GM12864 (cell line): ENCODE measurements around the gene LECT2.

Source experiments
- DNase-seq: peaks from one replicate; pipeline ENCODE4 v3.0.0-alpha.2; 2011; ENCODE audit warnings: low read depth
- H3K4me3 ChIP-seq: 2 replicates; pipeline ENCODE4 v1.5.1; 2011; ENCODE audit warnings: mild to moderate bottlenecking, low read depth, low read length, control low read depth
- TF ChIP-seq, protein P1 (sequence below): IDR thresholded peaks from 2 replicates; pipeline ENCODE4 v1.5.1; 2011; ENCODE audit warnings: low read depth, mild to moderate bottlenecking, moderate library complexity, low read length, control low read depth, inconsistent platforms; ENCODE audit errors: missing control alignments

LECT2 gene

DNA sequence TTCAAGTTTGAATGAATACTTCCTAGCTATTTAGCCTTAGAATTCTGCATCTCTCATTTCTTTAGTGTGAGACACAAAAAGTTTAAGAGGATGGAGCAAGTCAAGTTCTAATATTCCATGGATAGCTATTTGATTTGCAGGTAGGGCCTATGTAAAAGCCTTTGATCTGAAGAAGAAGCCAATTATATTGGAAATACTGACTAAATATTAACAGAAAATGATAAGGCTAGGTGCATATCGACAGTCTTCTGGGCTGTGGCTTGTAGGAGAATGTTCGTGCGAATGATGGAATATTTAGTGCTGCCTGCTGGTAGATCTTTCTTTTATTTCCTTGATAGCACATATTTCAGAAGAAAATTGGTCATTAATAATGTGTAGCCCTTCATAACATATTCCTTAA, at the start of gene LECT2:
Gene LECT2, minus strand, starts transcription at position 85 of the 400 bp plus-strand sequence. CDS start 150 bp downstream, outside the sequence.
- TF ChIP-seq, protein P1, sequence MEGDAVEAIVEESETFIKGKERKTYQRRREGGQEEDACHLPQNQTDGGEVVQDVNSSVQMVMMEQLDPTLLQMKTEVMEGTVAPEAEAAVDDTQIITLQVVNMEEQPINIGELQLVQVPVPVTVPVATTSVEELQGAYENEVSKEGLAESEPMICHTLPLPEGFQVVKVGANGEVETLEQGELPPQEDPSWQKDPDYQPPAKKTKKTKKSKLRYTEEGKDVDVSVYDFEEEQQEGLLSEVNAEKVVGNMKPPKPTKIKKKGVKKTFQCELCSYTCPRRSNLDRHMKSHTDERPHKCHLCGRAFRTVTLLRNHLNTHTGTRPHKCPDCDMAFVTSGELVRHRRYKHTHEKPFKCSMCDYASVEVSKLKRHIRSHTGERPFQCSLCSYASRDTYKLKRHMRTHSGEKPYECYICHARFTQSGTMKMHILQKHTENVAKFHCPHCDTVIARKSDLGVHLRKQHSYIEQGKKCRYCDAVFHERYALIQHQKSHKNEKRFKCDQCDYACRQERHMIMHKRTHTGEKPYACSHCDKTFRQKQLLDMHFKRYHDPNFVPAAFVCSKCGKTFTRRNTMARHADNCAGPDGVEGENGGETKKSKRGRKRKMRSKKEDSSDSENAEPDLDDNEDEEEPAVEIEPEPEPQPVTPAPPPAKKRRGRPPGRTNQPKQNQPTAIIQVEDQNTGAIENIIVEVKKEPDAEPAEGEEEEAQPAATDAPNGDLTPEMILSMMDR, result no peak

DNA sequence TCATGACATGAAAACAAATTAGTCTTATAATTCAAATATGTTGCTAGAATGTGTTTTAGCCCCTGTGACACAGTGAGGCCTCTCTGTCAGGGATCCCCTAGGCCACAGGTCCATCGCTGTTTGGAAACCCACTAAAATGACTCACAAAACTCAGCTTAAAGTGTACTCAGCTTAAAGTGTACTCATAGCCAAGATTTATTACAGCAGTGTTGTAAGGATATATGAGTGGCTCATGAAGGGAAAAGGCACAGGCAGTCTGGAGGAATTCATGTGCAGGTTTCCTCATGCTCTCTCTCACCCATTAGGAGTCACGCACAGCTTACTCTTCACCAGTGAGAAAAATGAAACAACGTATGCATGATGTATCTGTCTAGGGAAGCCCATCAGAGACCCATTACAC, 49.7 kb upstream of the LECT2 start:
- DNase-seq, result no peak
- TF ChIP-seq, protein P1, result no peak
- H3K4me3 ChIP-seq, result no peak overlapping the region

More for the DNA sequence above, at the start of gene LECT2:
- DNase-seq, result no peak
- no peak within 1 kb of the TSS for H3K4me3 ChIP-seq

DNA sequence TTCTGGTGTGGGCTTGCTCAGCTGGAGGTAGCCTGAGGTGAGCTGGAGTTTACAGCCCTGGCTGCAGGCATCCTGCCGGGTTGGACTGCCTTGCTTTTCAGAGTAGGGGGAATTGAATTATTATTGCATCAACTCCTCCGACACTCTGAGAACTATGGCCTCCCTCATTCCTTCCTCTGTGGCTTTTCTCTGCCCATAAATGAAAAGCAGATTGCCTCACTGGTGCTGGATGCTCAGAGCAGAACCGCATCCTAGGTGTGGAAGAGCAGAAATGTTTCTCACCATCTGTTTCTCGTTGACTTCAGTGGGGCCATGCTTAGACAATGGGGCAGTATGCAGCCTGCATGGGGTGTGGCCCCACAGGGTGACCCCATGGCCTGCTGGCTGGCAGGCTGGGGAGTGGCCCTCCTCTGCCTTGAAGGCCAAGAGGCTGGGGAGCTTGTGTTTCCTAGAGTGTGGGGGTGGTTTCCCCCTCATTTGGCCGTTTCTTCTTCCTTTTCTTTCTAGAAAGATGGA, 46.7 kb upstream of the LECT2 start:
- no peak for DNase-seq
- H3K4me3 ChIP-seq, result no peak overlapping the region
- TF ChIP-seq, protein P1, result no peak

DNA sequence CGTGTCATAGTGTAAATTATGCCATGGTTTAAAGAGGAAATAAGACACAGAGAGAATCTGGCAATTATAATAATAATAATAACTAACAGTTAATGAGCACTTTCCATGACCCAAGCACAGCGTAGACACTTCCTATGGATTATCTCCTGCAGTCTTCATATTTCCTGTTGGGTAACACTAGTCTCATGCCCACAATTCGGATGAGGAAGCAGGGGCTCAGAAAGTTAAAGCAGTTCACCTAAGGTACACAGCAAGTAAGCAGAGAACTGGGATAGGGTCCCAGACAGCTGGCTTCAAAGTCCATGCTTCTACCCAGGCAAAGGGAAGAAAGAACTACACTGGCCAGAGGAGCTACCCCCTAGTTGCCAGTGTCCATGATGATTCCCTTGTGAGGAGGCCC, 46.1 kb upstream of the LECT2 start:
- H3K4me3 ChIP-seq, result no peak overlapping the region
- DNase-seq, result no peak
- TF ChIP-seq, protein P1, result no peak

DNA sequence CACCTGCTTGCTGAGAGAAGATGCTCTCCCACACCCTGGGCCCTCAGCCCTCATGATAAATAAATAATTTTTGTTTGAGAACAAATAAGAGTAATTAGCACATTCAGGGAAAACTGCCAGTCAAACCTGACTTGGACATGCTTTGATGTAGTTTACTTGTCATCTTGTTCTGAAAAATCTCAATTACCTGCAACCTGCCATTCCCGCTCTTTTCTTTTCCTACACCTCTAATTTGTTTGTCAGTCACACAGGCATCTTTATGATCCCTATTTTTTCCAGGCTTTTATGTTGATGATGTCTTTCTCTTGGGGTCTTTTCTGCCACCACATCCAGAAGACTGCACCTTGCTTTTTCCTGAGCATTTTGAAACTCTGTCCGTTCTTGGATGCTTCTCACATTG, 45.4 kb upstream of the LECT2 start:
- DNase-seq, result no peak

DNA sequence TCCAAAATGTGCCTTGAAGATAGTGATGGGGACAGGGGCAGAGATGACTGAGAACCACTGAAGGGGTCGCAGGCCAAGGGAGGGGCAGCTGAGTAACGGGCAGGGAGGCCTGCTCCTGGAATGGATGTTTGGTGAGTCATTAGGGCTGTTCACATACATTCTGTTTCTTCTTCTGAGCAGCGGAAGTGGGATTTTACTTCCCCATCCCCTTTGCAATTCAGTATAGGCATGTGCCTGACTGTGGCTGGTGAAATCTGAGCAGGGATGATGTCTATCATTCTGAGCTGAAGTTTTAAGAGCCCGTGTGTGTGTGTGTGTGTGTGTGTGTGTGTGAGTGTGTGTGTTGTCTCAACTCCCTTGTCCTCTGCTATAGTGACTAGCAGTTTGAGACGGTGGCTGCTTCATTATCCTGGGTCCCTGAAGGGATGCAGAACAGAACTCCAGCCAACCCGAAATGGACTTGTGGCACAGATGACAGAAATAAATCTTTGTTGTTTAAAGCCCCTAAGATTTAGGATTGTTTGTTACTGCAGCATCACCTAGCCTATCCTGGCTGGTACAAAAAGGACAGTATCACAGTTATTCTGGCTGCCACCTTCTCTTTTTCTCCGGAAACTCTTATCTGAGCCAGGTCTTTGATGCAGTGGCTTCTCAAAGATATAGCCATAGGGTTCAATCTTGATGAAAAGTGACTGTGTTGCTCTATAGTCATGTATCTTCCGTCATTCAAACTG, 44.8 kb upstream of the LECT2 start:
- no peak for DNase-seq
- TF ChIP-seq, protein P1, result no peak
- H3K4me3 ChIP-seq, result no peak overlapping the region

More for the DNA sequence above, 45.4 kb upstream of the LECT2 start:
- no peak overlapping the region for H3K4me3 ChIP-seq
- TF ChIP-seq, protein P1, result no peak

DNA sequence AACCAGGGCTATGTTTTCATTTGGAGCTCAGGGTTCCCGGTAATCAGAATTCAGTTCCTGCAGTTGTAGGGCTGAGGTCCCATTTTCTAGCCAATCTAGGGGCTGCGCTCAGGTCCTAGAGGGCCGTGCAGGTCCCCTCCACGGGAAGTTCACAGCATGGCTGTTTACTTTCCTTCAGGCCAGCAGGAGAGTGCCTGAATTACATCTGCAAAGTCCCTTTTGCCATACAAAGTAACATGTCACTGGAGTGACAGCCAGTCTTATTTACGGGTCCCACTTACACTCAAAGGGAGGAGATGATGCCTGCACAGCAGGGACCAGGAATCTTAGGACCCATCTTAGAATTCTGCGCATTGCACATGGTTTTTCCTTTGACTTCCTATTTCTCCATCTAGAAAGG, 44.1 kb upstream of the LECT2 start:
- H3K4me3 ChIP-seq, result no peak overlapping the region
- TF ChIP-seq, protein P1, result no peak
- DNase-seq, result no peak
